Hepatic stellate cell (primary cell): ENCODE data around the gene MBD3L2.
"Not testable (repeated sequence)": the region's sequence is repeated elsewhere in the genome, so short reads cannot be mapped to it uniquely, and the experiment has no call there.

Experiments used
- DNase-seq: peaks from one replicate; pipeline ENCODE4 v3.0.0; 2011; ENCODE audit warnings: low spot score

Gene MBD3L2

DNA sequence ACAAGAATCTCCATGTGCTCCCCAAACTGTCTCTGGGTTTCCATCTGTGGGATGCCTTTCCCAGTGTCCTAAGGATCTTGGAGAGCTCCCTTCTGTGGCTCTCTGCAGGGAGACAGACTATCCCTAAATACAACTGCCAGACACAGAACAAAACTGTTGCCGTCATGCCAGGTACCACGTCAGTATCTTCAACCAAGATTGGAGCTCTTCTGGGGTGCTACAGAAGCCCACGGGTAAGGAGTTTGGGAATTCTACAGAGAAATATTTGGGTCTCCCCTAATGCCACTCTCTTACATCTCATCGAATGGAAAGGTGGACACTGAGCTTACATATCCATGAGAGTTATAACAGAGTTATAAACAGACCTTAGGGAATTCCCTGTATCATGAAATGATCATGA is 14.2 kb downstream of the MBD3L2 start:
- DNase-seq, result no peak

DNA sequence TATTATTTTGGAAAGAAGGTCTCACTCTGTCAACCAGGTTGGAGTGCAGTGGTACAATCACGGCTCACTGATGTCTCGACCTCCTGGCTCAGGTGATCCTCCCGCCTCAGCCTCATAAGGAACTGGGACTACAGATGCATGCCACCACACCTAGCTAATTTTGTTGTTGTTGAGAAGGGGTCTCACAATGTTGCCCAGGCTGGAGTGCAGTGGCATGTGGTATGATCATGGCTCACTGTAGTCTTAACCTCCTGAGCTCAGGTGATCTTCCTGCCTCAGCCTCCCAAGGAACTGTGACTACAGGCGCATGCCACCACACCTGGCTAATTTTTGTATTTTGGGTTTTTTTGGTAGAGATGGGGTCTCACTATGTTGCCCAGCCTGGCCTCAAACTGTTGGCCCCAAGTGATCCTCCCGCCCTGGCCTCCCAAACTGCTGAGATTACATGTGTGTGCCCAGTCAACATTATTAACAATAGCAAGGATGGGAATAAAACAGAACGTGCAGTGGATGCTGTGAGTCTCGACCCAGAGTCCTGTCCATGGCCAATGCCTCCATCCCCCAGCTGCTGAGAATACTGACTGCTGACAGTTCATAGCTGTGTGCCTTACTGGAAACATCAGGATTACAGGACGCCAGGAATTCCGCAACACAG is 14.8 kb downstream of the MBD3L2 start:
- DNase-seq, result no peak

DNA sequence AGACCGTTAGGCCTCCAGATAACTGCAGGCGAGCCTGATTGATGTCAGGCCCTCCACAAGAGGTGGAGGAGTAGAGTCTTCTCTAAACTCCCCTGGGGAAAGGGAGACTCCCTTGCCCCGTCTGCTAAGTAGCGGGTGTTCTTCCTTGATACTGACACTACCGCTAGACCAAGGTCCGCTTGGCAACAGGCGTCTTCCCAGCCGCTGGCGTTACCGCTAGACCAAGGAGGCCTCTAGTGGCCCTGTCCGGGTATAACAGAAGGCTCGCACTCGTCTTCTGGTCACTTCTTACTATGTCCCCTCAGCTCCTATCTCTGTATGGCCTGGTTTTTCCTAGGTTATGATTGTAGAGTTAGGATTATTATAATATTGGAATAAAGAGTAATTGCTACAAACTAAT is 18.0 kb downstream of the MBD3L2 start:
- not testable (repeated sequence) for DNase-seq

DNA sequence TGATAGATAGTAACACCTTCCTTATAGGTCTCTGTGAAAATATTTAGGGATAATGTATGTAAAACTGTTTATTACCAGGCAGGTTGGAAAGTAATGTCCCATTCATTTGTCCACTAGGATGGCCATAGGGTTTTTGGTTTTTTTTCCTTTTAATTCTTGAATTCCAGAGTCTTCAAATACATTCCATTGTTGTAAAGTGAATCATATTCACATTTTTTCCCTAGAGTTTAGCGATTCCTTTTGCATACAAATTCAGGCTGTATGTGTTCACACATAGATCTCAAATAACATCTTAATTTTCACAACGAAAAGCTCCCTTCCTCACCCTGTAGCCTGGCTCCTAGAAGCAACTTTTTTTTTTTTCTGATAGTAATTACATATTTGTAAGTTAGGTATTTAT is 18.6 kb downstream of the MBD3L2 start:
- peak; percentile 22 for DNase-seq

DNA sequence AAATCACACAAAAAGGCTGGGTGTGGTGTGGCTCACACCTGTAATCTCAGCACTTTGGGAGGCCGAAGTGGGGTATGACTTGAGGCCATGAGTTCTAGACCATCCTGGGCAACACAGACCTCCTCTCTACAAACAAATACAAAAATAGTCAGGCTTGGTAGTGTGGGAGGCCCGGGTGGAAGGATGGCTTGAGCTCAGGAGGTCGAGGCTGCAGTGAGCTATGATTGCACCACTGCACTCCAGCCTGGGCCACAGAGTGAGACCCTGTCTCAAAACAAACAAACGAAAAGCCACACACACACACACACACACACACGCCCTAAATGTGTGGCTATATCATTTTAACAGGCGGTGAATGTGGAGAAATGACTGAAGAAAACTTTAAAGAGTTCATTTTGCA is 19.5 kb downstream of the MBD3L2 start:
- no peak for DNase-seq

DNA sequence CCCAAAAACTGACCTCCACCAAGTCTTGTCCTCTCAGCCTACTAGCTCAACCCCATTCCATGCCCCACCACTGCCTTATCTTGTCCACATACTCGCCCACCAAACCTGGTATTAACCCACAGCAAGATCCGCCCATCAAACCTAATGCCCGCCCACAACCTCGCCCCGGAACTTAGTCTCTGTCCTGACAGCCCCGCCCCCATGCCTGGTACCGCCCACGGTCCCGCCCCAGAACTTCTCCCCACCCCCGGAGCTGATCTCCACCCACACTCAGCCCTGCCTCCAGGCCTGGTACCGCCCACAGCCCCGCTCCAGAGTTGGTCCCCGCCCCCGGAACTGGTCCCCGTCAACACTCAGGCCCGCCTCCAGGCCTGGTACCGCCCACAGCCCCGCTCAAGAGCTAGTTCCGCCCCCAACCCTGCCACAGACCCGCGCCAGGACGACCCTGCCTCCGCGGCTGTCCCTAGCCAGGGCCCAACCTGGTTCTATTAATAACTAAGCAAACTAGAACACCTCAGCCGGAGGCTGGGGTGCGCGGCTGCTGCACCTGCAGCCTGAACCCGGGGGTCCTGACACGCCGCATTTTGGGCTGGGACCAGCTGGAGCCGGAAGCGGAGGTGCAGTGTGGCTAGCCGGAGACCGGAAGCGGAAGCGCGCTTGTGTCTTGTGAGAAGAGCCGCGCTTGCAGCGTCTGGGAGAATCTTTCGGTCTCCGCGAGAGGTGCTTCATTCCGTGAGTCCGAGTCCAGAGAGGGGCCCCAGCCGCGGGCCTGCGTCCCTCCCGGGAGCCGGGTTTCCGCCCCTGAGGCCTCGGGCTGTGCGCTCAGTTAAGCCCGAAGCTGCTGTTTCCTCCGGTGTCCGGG is 20.2 kb downstream of the MBD3L2 start, which contains the start of gene ZNF557:
Gene ZNF557, plus strand, starts transcription at position 662 of the 862 bp plus-strand sequence. CDS start 5,372 bp downstream, outside the sequence.
- DNase-seq, result peak; percentile 90

DNA sequence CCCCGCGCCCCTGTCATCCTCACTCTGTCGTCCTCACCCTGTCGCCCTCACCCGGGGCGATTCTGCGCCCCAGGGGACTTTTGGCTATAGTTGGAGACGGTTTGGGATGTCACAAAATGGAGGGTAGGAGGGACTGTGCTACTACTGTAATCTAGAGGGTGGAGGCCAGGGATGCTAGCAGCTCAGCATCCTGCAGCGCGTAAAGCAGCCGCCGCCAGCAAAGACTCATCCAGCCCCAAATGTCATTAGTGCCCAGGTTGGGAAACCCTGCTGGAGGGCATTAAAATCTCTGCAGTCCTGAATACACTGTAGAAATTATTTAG is 20.7 kb downstream of the MBD3L2 start:
- DNase-seq, result peak; percentile 20

DNA sequence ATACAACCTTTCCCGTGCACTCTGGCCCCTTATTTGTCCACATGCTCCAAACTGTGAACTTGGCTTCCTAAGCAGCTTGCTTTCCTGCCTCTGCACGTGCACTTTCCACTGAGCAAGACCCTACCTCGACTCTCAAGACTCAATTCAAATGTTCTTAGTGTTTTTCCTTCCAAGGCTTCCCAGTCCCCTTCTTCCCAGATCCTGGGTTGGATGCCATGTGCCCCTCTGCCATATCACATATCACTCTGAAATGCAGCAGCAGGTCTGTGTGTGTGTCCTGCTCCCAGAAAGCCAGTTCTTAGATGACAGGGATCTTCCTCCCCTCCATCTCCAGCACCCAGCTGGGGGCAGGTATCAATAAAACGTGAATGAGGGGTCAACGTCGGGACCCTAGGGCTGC is 23.4 kb downstream of the MBD3L2 start:
- DNase-seq, result no peak

DNA sequence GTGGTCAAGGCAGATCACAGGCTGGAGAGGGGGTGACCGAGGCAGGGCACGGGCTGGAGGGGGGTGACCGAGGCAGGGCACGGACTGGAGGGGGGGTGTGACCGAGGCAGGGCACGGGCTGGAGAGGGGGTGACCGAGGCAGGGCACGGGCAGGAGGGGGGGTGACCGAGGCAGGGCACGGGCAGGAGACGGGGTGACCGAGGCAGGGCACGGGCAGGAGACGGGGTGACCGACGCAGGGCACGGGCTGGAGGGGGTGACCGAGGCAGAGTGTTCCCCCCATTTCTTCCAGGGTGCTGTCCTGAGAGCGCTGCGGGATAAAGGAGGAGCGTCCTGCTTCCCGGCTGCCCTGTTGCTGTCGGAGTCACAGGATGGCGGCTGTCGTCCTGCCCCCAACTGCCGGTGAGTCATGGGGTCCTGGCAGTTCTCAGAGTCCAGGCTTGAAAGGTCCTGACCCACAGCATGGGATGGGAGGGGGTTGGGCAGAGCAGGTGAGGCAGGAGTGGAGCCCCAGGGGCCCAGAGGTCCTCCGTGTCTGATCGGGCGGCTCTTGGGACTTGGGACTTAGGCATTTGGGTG is 25.7 kb downstream of the MBD3L2 start:
- DNase-seq, result no peak

DNA sequence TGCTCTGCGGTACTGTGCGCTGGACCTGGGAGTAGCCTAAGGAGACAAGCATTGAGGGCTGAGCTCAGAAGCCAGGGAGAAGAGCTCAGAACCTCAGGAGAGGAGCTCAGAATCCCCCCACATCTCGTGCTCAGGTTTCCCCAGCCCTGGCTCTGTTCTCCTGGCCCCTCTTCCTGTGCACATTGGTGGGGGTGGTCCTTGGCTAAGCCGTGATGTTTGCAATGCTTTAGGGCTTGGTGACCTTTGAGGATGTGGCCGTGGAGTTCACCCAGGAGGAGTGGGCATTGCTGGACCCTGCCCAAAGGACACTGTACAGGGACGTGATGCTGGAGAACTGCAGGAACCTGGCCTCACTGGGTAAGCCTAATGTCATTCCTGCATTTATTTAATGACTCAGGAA is 27.0 kb downstream of the MBD3L2 start:
- DNase-seq, result no peak

DNA sequence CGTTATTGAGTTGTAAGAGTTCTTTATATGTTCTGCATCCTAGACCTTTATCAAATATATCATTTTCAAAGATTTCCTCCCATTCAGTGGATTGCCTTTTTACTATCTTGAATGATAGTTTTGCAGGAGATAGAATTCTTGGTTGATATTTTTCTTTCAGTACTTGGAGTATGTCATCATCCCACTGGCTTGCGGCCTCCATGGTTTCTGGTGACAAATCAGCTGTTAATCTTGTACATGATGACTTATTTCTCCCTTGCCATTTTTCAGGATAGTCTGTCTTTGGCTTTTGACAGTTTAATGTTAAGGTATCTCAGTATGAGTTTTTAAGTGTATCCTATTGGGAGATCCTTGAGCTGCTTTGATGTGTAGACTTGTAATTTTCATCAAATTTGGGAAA is 28.9 kb downstream of the MBD3L2 start:
- no peak for DNase-seq

DNA sequence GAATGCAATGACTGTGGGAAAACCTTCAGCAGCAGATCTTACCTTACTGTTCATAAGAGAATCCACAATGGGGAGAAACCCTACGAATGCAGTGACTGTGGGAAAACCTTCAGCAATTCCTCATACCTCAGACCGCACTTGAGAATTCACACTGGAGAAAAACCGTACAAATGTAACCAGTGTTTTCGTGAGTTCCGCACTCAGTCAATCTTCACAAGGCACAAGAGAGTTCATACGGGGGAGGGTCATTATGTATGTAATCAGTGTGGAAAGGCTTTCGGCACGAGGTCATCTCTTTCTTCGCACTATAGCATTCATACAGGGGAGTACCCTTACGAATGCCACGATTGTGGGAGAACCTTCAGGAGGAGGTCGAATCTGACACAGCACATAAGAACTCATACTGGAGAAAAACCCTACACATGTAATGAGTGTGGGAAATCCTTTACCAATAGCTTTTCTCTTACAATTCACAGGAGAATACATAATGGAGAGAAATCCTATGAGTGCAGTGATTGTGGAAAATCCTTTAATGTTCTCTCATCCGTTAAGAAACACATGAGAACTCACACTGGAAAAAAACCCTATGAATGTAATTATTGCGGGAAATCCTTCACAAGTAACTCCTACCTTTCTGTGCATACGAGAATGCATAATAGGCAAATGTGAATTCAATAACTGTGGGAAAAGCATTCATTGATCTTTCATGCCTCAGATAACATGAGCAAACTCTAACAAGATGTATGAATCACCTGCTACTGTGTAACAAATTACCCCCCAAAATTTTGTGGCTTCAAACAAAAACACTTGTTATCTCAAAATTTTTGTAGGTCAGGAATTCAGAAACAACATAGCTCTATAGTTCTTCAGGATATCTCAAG is 34.2 kb downstream of the MBD3L2 start:
- DNase-seq, result no peak

DNA sequence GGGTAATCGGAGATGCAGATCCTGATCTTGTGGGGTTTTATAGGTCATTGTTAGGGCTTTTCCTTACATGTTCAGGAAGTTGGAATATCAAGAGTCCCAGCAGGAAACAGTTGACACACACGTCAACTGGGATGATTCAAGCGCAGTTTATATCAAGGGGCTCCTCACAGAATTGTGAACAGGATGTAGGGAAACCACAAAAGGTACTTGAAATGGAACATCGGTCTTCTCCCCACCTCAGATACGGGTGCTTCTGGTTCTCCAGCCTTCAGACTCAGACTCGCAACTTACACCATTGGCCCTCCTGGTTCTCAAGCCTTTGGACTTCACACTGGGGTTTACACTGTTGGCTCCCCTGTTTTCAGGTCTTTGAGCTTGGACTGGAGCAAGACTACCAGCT is 39.9 kb downstream of the MBD3L2 start:
- DNase-seq, result no peak

DNA sequence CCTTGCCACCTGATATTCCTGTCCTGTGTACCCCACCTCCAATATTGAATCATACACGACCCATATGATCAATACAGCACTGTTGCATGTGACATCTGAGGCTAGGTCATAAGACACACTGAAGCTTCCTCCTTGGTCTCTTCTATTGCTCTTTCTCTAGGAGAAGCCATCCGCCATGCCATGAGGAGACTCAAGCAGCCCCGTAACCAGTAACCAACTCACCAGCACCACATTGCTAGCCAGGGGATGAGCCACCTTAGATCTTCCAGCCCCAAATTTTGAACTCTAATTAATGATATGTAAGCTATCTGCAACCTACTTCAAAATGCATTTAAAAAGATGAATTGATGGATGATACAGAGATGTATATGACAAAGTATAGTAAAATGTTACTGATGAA is 49.0 kb downstream of the MBD3L2 start:
- no peak for DNase-seq

DNA sequence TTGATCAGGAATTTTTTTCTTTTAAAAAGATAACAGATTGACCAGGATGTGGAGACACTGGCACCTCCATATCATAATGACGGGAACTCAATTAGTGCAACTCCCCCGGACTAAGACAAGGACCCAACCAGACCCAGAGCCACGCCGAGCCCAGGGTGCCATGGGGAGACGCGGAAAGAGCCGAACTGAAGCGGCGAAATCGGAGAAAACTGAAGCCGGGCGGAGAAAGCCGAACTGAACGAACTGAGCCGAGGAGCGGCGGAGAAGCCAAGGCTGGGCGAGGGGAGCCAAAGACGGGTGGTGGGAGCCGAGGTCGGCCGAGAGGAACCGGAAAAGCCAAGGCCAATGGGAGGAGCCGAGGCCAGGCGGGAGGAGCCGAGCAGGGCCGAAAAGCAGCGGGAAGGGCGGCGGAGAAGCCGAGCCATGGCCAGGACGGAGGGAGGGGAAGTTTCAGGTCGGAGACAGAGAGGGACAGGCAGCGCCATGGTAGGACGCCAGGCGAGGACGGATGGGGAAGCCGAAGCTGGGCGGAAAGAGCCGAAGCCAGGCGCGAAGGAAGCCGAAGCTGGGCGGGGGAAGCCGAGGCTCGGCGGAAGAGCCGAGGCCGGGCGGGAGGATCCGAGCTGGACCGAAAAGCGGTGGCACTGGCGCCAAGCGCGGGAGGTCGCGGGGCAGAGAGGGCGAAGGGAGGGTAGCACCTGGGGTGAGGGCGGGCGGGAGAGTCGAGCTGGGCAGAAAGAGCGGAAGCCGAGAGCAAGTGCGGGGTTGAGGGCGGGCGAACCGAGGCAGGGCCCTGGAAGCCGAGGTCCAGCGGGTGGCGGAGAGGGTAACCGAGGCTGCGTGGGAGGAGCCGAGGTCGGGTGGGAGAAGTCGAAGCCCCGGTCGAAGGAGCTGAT is 49.8 kb downstream of the MBD3L2 start:
- DNase-seq, result peak; percentile 94

DNA sequence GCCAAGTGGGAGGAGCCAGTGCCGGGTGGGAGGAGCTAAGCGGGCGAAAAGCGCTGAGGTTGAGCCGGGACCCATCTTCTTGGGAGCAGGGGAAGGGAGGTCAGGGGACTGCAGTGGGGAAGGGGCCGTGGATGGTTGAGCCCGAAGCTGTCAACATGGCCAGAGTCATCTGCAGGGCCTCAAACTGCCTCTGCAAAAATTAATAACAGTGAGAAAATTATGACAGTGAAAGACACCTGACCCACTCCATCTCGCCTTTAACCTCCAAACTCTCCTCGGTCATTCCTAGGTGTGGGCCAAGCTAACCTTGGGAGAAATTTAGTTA is 50.4 kb downstream of the MBD3L2 start:
- no peak for DNase-seq
